Measurements from ENCODE around the gene WDR31.

DNA sequence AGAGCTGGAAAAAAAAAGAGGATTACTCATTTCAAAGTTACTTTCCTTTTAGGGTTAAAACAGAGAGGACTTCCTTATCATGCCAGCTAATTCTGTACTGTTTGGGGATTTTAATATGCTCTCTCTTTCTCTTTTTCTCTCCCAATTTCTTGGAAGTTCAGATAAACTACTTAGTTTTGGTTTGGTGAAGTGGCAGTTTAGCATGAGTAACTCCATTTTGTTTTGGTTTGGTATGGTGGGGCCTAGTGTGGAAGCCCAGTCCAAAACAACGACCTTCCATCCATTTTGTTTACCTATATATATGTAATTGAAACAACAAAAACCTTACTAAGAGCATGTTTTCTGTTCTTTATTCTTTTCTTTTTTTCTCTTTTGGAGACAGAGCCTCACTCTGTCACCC, 5.6 kb upstream of the WDR31 start:
- TF ChIP-seq, protein P1, sequence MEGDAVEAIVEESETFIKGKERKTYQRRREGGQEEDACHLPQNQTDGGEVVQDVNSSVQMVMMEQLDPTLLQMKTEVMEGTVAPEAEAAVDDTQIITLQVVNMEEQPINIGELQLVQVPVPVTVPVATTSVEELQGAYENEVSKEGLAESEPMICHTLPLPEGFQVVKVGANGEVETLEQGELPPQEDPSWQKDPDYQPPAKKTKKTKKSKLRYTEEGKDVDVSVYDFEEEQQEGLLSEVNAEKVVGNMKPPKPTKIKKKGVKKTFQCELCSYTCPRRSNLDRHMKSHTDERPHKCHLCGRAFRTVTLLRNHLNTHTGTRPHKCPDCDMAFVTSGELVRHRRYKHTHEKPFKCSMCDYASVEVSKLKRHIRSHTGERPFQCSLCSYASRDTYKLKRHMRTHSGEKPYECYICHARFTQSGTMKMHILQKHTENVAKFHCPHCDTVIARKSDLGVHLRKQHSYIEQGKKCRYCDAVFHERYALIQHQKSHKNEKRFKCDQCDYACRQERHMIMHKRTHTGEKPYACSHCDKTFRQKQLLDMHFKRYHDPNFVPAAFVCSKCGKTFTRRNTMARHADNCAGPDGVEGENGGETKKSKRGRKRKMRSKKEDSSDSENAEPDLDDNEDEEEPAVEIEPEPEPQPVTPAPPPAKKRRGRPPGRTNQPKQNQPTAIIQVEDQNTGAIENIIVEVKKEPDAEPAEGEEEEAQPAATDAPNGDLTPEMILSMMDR (tag by site-specific recombination; IDR thresholded peaks at IDR 0.05): no peak
- TF ChIP-seq GLIS1 (tag by site-specific recombination; IDR thresholded peaks at IDR 0.05) (no peak), ZNF837 (tag by site-specific recombination; IDR thresholded peaks at IDR 0.05) (no peak), ZNF146 (tag by site-specific recombination; IDR thresholded peaks at IDR 0.05) (no peak), ZNF416 (tag by site-specific recombination; IDR thresholded peaks at IDR 0.05) (no peak), FEZF1 (tag by site-specific recombination; IDR thresholded peaks at IDR 0.05) (no peak), ZNF24 (tag by site-specific recombination; IDR thresholded peaks at IDR 0.05) (no peak)
- TF ChIP-seq, protein P2, sequence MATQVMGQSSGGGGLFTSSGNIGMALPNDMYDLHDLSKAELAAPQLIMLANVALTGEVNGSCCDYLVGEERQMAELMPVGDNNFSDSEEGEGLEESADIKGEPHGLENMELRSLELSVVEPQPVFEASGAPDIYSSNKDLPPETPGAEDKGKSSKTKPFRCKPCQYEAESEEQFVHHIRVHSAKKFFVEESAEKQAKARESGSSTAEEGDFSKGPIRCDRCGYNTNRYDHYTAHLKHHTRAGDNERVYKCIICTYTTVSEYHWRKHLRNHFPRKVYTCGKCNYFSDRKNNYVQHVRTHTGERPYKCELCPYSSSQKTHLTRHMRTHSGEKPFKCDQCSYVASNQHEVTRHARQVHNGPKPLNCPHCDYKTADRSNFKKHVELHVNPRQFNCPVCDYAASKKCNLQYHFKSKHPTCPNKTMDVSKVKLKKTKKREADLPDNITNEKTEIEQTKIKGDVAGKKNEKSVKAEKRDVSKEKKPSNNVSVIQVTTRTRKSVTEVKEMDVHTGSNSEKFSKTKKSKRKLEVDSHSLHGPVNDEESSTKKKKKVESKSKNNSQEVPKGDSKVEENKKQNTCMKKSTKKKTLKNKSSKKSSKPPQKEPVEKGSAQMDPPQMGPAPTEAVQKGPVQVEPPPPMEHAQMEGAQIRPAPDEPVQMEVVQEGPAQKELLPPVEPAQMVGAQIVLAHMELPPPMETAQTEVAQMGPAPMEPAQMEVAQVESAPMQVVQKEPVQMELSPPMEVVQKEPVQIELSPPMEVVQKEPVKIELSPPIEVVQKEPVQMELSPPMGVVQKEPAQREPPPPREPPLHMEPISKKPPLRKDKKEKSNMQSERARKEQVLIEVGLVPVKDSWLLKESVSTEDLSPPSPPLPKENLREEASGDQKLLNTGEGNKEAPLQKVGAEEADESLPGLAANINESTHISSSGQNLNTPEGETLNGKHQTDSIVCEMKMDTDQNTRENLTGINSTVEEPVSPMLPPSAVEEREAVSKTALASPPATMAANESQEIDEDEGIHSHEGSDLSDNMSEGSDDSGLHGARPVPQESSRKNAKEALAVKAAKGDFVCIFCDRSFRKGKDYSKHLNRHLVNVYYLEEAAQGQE (tag by site-specific recombination; IDR thresholded peaks at IDR 0.05): no peak

Measured in HEK293 (cell line).